Kidney (tissue), 14 donors: ENCODE results near the gene EFCAB14. TPM values are rescaled to one million over a fixed set of nuclear protein-coding genes. Genes with fewer than 3 reads are reported as not detected.

Source experiments
- DNase-seq, 5 donors: peaks; one replicate each; pipeline ENCODE4 v3.0.0-alpha.2; 2013 to 2020
- FAIRE-seq: peaks from 2 replicates; lab custom pipeline; 2012; peaks lifted over from hg19 to GRCh38; lab: Jason Lieb, UNC
- H3K27ac ChIP-seq, 2 donors: one replicate each; pipeline ENCODE4 v1.7.0; 2013; ENCODE audit warnings: low read depth in 2 of 2, low read length in 2 of 2, inconsistent platforms in 1 of 2
- H3K27me3 ChIP-seq: one replicate; pipeline ENCODE4 v1.7.1; 2013; ENCODE audit warnings: low read length, inconsistent platforms; ENCODE audit not compliant: control insufficient read depth, insufficient read depth
- H3K36me3 ChIP-seq, 3 donors: one replicate each; pipeline versions ENCODE4 v1.7.0 to v1.7.1; 2013; ENCODE audit warnings: low read length in 3 of 3, control low read depth in 1 of 3, inconsistent platforms in 1 of 3; ENCODE audit not compliant: insufficient read depth in 3 of 3, control insufficient read depth in 2 of 3
- H3K4me1 ChIP-seq, 3 donors: one replicate each; pipeline versions ENCODE4 v1.7.0 to v1.7.1; 2013; ENCODE audit warnings: low read length in 3 of 3, inconsistent platforms in 1 of 3, low read depth in 1 of 3; ENCODE audit not compliant: control insufficient read depth in 2 of 3, insufficient read depth in 2 of 3
- H3K4me3 ChIP-seq, 3 donors: one replicate each; pipeline versions ENCODE4 v1.7.0 to v1.8.1; 2013; ENCODE audit warnings: low read length in 3 of 3, control low read depth in 1 of 3, inconsistent platforms in 1 of 3
- H3K9ac ChIP-seq, 3 donors: one replicate each; pipeline versions ENCODE4 v1.7.0 to v1.7.1; 2013; ENCODE audit warnings: low read length in 3 of 3, control low read depth in 1 of 3, inconsistent platforms in 1 of 3
- H3K9me3 ChIP-seq, 3 donors: one replicate each; pipeline versions ENCODE4 v1.7.0 to v1.7.1; 2013; ENCODE audit warnings: low read length in 3 of 3, control low read depth in 1 of 3, inconsistent platforms in 1 of 3; ENCODE audit not compliant: control insufficient read depth in 2 of 3, insufficient read depth in 1 of 3
- CTCF ChIP-seq: IDR thresholded peaks from 3 replicates; pipeline ENCODE4 v1.5.1; 2012; ENCODE audit warnings: mild to moderate bottlenecking, moderate library complexity, borderline replicate concordance; ENCODE audit not compliant: insufficient read depth; ENCODE audit errors: extremely low read depth
- intact Hi-C: fragments of 100-400 bp; cut with DNase I; formaldehyde crosslinking; loops from one replicate; pipeline ENCODE4 v1.11.1; 2022
- polyA plus RNA-seq: library from polyadenylated mRNA; stranded (reverse); fragments of 350-450 nt; fragmentation: Illumina TruSeq; extraction: RNeasy Lipid Tissue Mini Kit (QIAGEN cat#74804); gene quantifications from one replicate; pipeline ENCODE4 v1.2.3, GENCODE V29; 2014; ENCODE audit warnings: low read depth, low replicate concordance; ENCODE audit not compliant: insufficient read depth
- total RNA-seq: library from RNA; stranded (reverse); fragmentation: NEBNext Ultra II Directional; extraction: Animal tissue kit (Norgen Biotek cat#: 25700); gene quantifications from one replicate; pipeline ENCODE4 v1.2.1, GENCODE V29; 2021
- donor health status: control.
- donor health status: control.
- donor health status: control.
- donor health status: control.
- donor health status: control.
- donor health status: DM: yes; HTN: yes; CAD: no.
- donor health status: Normal renal cell carcinoma (clear cell type).

EFCAB14 gene
- total and polyA plus RNA-seq, 2 donors from 2014 or later: 48.1 to 129 TPM

- no peak for FAIRE-seq
Measured at GRCh38 chr1:46691997-46692790, 26.7 kb downstream of the EFCAB14 start.

GRCh38 chr1:46690931-46691421, 27.9 kb downstream of the EFCAB14 start:
- DNase-seq: no peak

More at GRCh38 chr1:46691997-46692790, 26.7 kb downstream of the EFCAB14 start:
- Histone ChIP-seq H3K36me3 (peaks cover 10 to 53% (median 48%) of the 10 kb centered on the region in 3 donors), H3K9ac (no peak overlapping the region), H3K4me1 (peaks cover 0 to 1% (median 0%) of the 10 kb centered on the region in 3 donors), H3K27ac (no peak overlapping the region), H3K9me3 (no peaks in the 10 kb centered on the region), H3K27me3 (no peaks in the 10 kb centered on the region), H3K4me3 (no peak overlapping the region)
- no peak for DNase-seq
- no peak for TF ChIP-seq CTCF
- intact Hi-C loops: no loop called here

GRCh38 chr1:46689897-46690296, 29.0 kb downstream of the EFCAB14 start:
- H3K36me3 ChIP-seq: peaks cover 17 to 53% (median 44%) of the 10 kb centered on the region in 3 donors
- intact Hi-C loops: no loop called here
- DNase-seq (no peak), FAIRE-seq (no peak)
- H3K27me3 ChIP-seq: no peaks in the 10 kb centered on the region
- no peak overlapping the region for H3K9ac ChIP-seq
- no peaks in the 10 kb centered on the region for H3K9me3 ChIP-seq
- no peak for TF ChIP-seq CTCF
- H3K4me1 ChIP-seq: peaks cover 0 to 2% (median 0%) of the 10 kb centered on the region in 3 donors
- H3K4me3 ChIP-seq: no peak overlapping the region
- no peak overlapping the region for H3K27ac ChIP-seq

More at GRCh38 chr1:46690931-46691421, 27.9 kb downstream of the EFCAB14 start:
- Histone ChIP-seq H3K27me3 (no peaks in the 10 kb centered on the region), H3K4me1 (peaks cover 0 to 2% (median 0%) of the 10 kb centered on the region in 3 donors), H3K4me3 (no peak overlapping the region), H3K9me3 (no peaks in the 10 kb centered on the region), H3K36me3 (peaks cover 12 to 60% (median 44%) of the 10 kb centered on the region in 3 donors), H3K9ac (no peak overlapping the region), H3K27ac (no peak overlapping the region)
- no peak for TF ChIP-seq CTCF
- intact Hi-C loops: no loop called here
- FAIRE-seq: no peak
